ENCODE measurements around the gene RIT2.

DNA sequence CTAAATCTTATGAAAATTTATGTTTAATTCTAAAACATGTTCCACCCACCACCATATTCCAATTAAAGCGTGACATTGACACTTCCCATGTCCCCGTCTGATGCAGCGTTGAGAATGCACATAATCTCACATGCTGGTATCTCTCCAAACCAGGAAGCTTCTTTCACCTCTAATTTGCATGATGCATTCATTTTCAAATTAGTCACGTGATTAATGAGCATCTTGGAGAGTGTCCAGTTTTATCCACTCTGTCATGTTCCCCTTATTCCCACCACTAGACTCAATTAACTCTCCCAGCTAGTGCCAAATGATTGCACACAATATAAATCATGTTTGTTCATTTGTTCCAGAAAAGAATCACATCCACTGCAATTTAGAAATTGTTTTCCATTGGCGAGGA lies 105.8 kb downstream of the RIT2 start:
- TF ChIP-seq EP300 (IDR thresholded peaks at IDR 0.05) (no peak), POLR2AphosphoS5 (IDR thresholded peaks at IDR 0.05) (no peak)
- TF ChIP-seq, protein P1, sequence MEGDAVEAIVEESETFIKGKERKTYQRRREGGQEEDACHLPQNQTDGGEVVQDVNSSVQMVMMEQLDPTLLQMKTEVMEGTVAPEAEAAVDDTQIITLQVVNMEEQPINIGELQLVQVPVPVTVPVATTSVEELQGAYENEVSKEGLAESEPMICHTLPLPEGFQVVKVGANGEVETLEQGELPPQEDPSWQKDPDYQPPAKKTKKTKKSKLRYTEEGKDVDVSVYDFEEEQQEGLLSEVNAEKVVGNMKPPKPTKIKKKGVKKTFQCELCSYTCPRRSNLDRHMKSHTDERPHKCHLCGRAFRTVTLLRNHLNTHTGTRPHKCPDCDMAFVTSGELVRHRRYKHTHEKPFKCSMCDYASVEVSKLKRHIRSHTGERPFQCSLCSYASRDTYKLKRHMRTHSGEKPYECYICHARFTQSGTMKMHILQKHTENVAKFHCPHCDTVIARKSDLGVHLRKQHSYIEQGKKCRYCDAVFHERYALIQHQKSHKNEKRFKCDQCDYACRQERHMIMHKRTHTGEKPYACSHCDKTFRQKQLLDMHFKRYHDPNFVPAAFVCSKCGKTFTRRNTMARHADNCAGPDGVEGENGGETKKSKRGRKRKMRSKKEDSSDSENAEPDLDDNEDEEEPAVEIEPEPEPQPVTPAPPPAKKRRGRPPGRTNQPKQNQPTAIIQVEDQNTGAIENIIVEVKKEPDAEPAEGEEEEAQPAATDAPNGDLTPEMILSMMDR (IDR thresholded peaks at IDR 0.05), result no peak
